Parathyroid adenoma (tissue), 2 donors: ENCODE results near the gene ACAD9.

Experiments used
- H2AFZ ChIP-seq: fragments of 300-600 bp; sonication (generic); one replicate; pipeline ENCODE4 v1.7.0; 2017; ENCODE audit warnings: antibody characterized with exemption, mild to moderate bottlenecking
- H3K27ac ChIP-seq: fragments of 300-600 bp; sonication (generic); one replicate; pipeline ENCODE4 v1.7.0; 2017
- H3K27me3 ChIP-seq: fragments of 300-600 bp; sonication (generic); one replicate; pipeline ENCODE4 v1.7.0; 2017; ENCODE audit warnings: low read length; ENCODE audit not compliant: control insufficient read depth, insufficient read depth
- H3K36me3 ChIP-seq: fragments of 300-600 bp; sonication (generic); one replicate; pipeline ENCODE4 v1.7.0; 2017; ENCODE audit warnings: low read length; ENCODE audit not compliant: control insufficient read depth, insufficient read depth
- H3K4me1 ChIP-seq: fragments of 300-600 bp; sonication (generic); one replicate; pipeline ENCODE4 v1.7.0; 2017; ENCODE audit warnings: control low read depth
- H3K4me2 ChIP-seq: fragments of 300-600 bp; sonication (generic); one replicate; pipeline ENCODE4 v1.7.0; 2017; ENCODE audit warnings: low read length
- H3K4me3 ChIP-seq: fragments of 300-600 bp; sonication (generic); one replicate; pipeline ENCODE4 v1.7.0; 2017; ENCODE audit warnings: low read depth, low read length
- H3K79me2 ChIP-seq: fragments of 300-600 bp; sonication (generic); one replicate; pipeline ENCODE4 v1.7.0; 2017; ENCODE audit warnings: control low read depth
- H3K9ac ChIP-seq: fragments of 300-600 bp; sonication (generic); one replicate; pipeline ENCODE4 v1.7.0; 2017; ENCODE audit warnings: mild to moderate bottlenecking
- H3K9me3 ChIP-seq: fragments of 300-600 bp; sonication (generic); one replicate; pipeline ENCODE4 v1.7.0; 2017; ENCODE audit warnings: low read length; ENCODE audit not compliant: control insufficient read depth
- CTCF ChIP-seq: fragments of 300-600 bp; sonication (generic); IDR thresholded peaks from one replicate; pipeline ENCODE4 v1.7.0; 2017; ENCODE audit warnings: antibody characterized with exemption, mild to moderate bottlenecking
- donor health status: primary hyperparathyroidism.

The ACAD9 gene

DNA sequence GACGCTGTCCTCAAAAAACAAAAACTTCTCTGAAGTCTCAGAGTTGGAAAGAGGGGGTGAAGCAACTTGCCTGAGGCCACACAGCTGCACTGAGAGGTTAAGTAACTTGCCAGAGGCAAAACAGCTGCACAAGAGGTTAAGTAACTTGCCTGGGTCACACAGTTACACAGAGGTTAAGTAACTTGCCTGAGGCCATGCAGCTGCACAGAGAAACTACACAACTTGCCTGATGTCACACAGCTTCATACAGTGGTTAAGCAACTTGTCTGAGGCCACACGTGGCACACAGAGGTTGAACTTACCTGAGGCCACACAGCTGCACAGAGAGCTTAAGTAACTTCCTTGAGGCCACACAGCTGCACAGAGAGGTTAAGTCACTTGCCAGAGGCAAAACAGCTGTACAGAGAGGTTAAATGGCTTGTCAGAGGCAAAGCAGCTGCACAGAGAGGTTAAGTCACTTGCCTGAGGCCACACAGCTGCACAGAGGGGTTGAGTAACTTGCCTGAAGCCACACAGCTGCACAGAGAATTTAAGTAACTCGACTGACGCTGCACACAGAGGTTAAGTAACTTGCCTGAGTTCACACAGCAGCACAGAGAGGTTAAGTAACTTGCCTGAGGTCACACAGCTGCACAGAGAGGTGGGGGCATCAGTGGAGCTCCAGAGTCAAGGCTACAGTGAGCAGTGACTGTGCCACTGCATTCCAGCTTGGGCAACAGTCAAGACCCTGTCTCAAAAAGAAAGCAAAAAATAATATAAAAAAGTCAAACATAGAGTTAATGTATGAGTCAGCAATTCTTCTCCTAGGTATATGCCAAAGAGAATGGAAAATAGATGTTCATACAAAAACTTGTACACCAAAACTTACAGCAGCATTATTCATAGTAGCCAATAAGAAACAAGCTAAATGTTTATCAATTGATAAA is 12.0 kb upstream of the ACAD9 start:
- Histone ChIP-seq H3K4me1 (no peaks in the 10 kb centered on the region), H3K27ac (no peak overlapping the region), H3K27me3 (no peaks in the 10 kb centered on the region), H3K79me2 (no peaks in the 10 kb centered on the region), H2AFZ (no peak overlapping the region), H3K4me2 (no peak overlapping the region), H3K9me3 (no peaks in the 10 kb centered on the region), H3K4me3 (no peak overlapping the region), H3K36me3 (no peaks in the 10 kb centered on the region), H3K9ac (no peak overlapping the region)
- no peak for TF ChIP-seq CTCF

GRCh38 chr3:128870347-128870746 is 9.1 kb upstream of the ACAD9 start:
- Histone ChIP-seq H3K27me3 (no peaks in the 10 kb centered on the region), H3K4me1 (no peaks in the 10 kb centered on the region), H3K4me3 (no peak overlapping the region), H3K9ac (no peak overlapping the region), H2AFZ (no peak overlapping the region), H3K79me2 (peaks cover 4% of the 10 kb centered on the region), H3K27ac (no peak overlapping the region), H3K4me2 (no peak overlapping the region), H3K9me3 (no peaks in the 10 kb centered on the region), H3K36me3 (no peaks in the 10 kb centered on the region)
- TF ChIP-seq CTCF = no peak

DNA sequence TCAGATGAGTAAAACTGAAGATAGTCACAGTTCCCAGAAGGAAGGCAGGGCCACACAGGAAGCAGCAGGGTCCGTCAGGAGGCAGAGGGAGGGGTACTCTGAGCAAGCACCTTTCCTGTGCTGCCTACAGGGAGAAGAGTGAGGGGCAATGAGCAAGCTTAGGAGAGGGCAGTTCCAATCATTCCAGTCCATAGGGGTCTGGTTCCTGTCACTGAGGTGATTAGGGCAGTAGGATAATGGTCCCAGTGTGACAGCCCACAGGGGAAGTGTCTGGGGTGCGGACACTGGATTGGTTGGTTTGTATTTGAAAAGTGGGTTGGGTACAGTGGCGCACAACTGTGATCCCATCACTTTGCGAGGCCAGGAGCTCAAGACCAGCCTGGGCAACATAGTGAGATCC is 7.1 kb upstream of the ACAD9 start:
- no peak for TF ChIP-seq CTCF

DNA sequence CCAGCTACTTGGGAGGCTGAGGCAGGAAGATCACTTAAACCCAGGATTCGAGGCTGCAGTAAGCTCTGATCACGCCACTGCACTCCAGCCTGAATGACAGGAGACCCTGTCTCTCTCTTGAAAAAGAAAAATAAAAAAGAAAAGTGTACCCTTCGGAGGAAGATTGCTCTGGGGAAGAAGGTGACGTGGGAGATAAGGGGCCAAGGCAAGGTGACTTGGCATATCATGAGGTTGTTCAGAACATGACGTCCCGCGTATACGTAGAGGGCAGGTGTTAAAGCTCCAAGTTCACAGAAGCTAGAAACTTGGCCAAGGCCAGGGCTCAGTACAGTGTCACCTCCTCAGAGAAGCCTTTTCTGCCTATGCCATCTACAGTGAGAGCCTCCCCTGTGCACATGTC is 6.7 kb upstream of the ACAD9 start:
- Histone ChIP-seq H2AFZ (no peak overlapping the region), H3K4me2 (no peak overlapping the region), H3K27ac (no peak overlapping the region), H3K79me2 (peaks cover 6% of the 10 kb centered on the region), H3K4me1 (no peaks in the 10 kb centered on the region), H3K4me3 (no peak overlapping the region), H3K36me3 (no peaks in the 10 kb centered on the region), H3K9me3 (no peaks in the 10 kb centered on the region), H3K27me3 (no peaks in the 10 kb centered on the region), H3K9ac (no peak overlapping the region)
- no peak for TF ChIP-seq CTCF

More for the DNA sequence above, 7.1 kb upstream of the ACAD9 start:
- H3K27ac ChIP-seq = no peak overlapping the region
- no peaks in the 10 kb centered on the region for H3K27me3 ChIP-seq
- no peak overlapping the region for H3K9ac ChIP-seq
- no peak overlapping the region for H3K4me3 ChIP-seq
- H3K4me1 ChIP-seq = no peaks in the 10 kb centered on the region
- no peak overlapping the region for H2AFZ ChIP-seq
- H3K79me2 ChIP-seq = peaks cover 6% of the 10 kb centered on the region
- no peaks in the 10 kb centered on the region for H3K9me3 ChIP-seq
- H3K36me3 ChIP-seq = no peaks in the 10 kb centered on the region
- H3K4me2 ChIP-seq = no peak overlapping the region
